ENCODE data around the gene LCN1.

Gene LCN1

GRCh38 chr9:135485385-135485784, 35.9 kb upstream of the LCN1 start:
- Histone ChIP-seq H3K79me2 (ENCODE audit: control insufficient read depth, low read length) (no peaks in the 10 kb centered on the region), H4K20me1 (ENCODE audit: control insufficient read depth, insufficient read depth, low read depth, low read length) (no peaks in the 10 kb centered on the region), H3K27ac (ENCODE audit: low read depth, low read length) (no peak overlapping the region), H3K9me2 (replicated peaks; ENCODE audit: control insufficient read depth, low read length) (no peaks in the 10 kb centered on the region), H3K9me3 (ENCODE audit: control insufficient read depth, insufficient read depth, low read length) (no peaks in the 10 kb centered on the region), H3K4me1 (ENCODE audit: control insufficient read depth, low read length) (0 out of 2 replicates have a peak, but pooled peaks cover 3% of the 10 kb centered on the region), H3F3A (ENCODE audit: control insufficient read depth, insufficient read depth) (no peaks in the 10 kb centered on the region), H3K27me3 (ENCODE audit: control insufficient read depth, low read length) (peaks cover 23% of the 10 kb centered on the region), H3K4me3 (ENCODE audit: low read length) (no peak overlapping the region), H3K36me3 (ENCODE audit: control insufficient read depth, low read length) (no peaks in the 10 kb centered on the region), H3K4me2 (ENCODE audit: low read length) (no peak overlapping the region)
- TF ChIP-seq CTCF (IDR thresholded peaks at IDR 0.05; ENCODE audit: low read depth, low read length, poor library complexity, severe bottlenecking) (no peak), EZH2phosphoT487 (IDR thresholded peaks at IDR 0.05; ENCODE audit: borderline replicate concordance, low read length) (no peak)

GRCh38 chr9:135485832-135486231, 35.4 kb upstream of the LCN1 start:
- no peaks in the 10 kb centered on the region for H3K9me2 ChIP-seq (replicated peaks; ENCODE audit: control insufficient read depth, low read length)
- TF ChIP-seq CTCF (IDR thresholded peaks at IDR 0.05; ENCODE audit: low read depth, low read length, poor library complexity, severe bottlenecking) (no peak), EZH2phosphoT487 (IDR thresholded peaks at IDR 0.05; ENCODE audit: borderline replicate concordance, low read length) (no peak)

GRCh38 chr9:135486267-135487065, 34.8 kb upstream of the LCN1 start:
- Histone ChIP-seq H3K9me2 (replicated peaks; ENCODE audit: control insufficient read depth, low read length) (no peaks in the 10 kb centered on the region), H3K4me1 (ENCODE audit: control insufficient read depth, low read length) (0 out of 2 replicates have a peak, but pooled peaks cover 3% of the 10 kb centered on the region), H4K20me1 (ENCODE audit: control insufficient read depth, insufficient read depth, low read depth, low read length) (no peaks in the 10 kb centered on the region), H3K27me3 (ENCODE audit: control insufficient read depth, low read length) (peaks cover 12% of the 10 kb centered on the region), H3K4me3 (ENCODE audit: low read length) (no peak overlapping the region), H3F3A (ENCODE audit: control insufficient read depth, insufficient read depth) (no peaks in the 10 kb centered on the region), H3K79me2 (ENCODE audit: control insufficient read depth, low read length) (no peaks in the 10 kb centered on the region), H3K27ac (ENCODE audit: low read depth, low read length) (no peak overlapping the region), H3K4me2 (ENCODE audit: low read length) (no peak overlapping the region), H3K9me3 (ENCODE audit: control insufficient read depth, insufficient read depth, low read length) (no peaks in the 10 kb centered on the region), H3K36me3 (ENCODE audit: control insufficient read depth, low read length) (no peaks in the 10 kb centered on the region)
- TF ChIP-seq EZH2phosphoT487 (IDR thresholded peaks at IDR 0.05; ENCODE audit: borderline replicate concordance, low read length) (no peak), CTCF (IDR thresholded peaks at IDR 0.05; ENCODE audit: low read depth, low read length, poor library complexity, severe bottlenecking) (no peak)

More at GRCh38 chr9:135485832-135486231, 35.4 kb upstream of the LCN1 start:
- H3K27me3 ChIP-seq (ENCODE audit: control insufficient read depth, low read length), result peaks cover 18% of the 10 kb centered on the region
- H3K9me3 ChIP-seq (ENCODE audit: control insufficient read depth, insufficient read depth, low read length), result no peaks in the 10 kb centered on the region
- no peak overlapping the region for H3K4me3 ChIP-seq (ENCODE audit: low read length)
- H3K4me1 ChIP-seq (ENCODE audit: control insufficient read depth, low read length), result 0 out of 2 replicates have a peak, but pooled peaks cover 3% of the 10 kb centered on the region
- no peaks in the 10 kb centered on the region for H4K20me1 ChIP-seq (ENCODE audit: control insufficient read depth, insufficient read depth, low read depth, low read length)
- no peak overlapping the region for H3K27ac ChIP-seq (ENCODE audit: low read depth, low read length)
- no peaks in the 10 kb centered on the region for H3K36me3 ChIP-seq (ENCODE audit: control insufficient read depth, low read length)
- H3K79me2 ChIP-seq (ENCODE audit: control insufficient read depth, low read length), result no peaks in the 10 kb centered on the region
- no peak overlapping the region for H3K4me2 ChIP-seq (ENCODE audit: low read length)
- H3F3A ChIP-seq (ENCODE audit: control insufficient read depth, insufficient read depth), result no peaks in the 10 kb centered on the region

Measured in DOHH2 (cell line).